ENCODE results near the gene VSTM2L.

- TF ChIP-seq POLR2AphosphoS5 (IDR thresholded peaks at IDR 0.05; ENCODE audit: borderline replicate concordance, low read depth, low read length) (no peak), EZH2 (IDR thresholded peaks at IDR 0.05) (no peak)
Observed at GRCh38 chr20:37907330-37907676, 4.4 kb downstream of the VSTM2L start.

Data from SK-N-MC (cell line).